ENCODE results near the gene SPDEF.

GRCh38 chr6:34491091-34491430 is 65.1 kb downstream of the SPDEF start:
- no peak for TF ChIP-seq CTCF (conservative IDR thresholded peaks at IDR 0.05)
- no peak for TF ChIP-seq EZH2 (IDR thresholded peaks at IDR 0.05; ENCODE audit: low read depth)
